AG04450 (cell line): ENCODE measurements around the gene TIAM1. TPM values are rescaled to one million over a fixed set of nuclear protein-coding genes. Genes with fewer than 3 reads are reported as not detected.

Experiments
- CTCF ChIA-PET: fragments of 300-600, 350-600 bp; formaldehyde crosslinking; extraction: SDS; loops from one replicate; lab custom pipeline; 2022; ENCODE audit warnings: antibody characterized with exemption, inconsistent platforms; lab: Charles Lee
- POLR2A ChIA-PET: fragments of 350-600 bp; formaldehyde crosslinking; extraction: SDS; loops from one replicate; lab custom pipeline; 2021; ENCODE audit warnings: antibody characterized with exemption, inconsistent platforms; lab: Yijun Ruan, JAX
- DNase-seq: peaks from one replicate; pipeline ENCODE4 v3.0.0-alpha.2; 2011; ENCODE audit warnings: low read depth, low spot score
- H3K27ac ChIP-seq: one replicate; pipeline ENCODE4 v1.5.1; 2012; ENCODE audit warnings: low read depth, low read length, control low read depth
- H3K27me3 ChIP-seq: one replicate; pipeline ENCODE4 v1.6.0; 2012; ENCODE audit warnings: low read length; ENCODE audit not compliant: control insufficient read depth, insufficient read depth
- H3K4me3 ChIP-seq: 2 replicates; pipeline ENCODE4 v1.5.1; 2011; ENCODE audit warnings: mild to moderate bottlenecking, low read depth, low read length, control low read depth
- H3K9me3 ChIP-seq: 2 replicates; pipeline ENCODE4 v1.5.1; 2012; ENCODE audit warnings: low read length; ENCODE audit not compliant: control insufficient read depth, insufficient read depth
- CTCF ChIP-seq: IDR thresholded peaks from 2 replicates; pipeline ENCODE4 v1.5.1; 2011; ENCODE audit warnings: low read depth, low read length, control low read depth, inconsistent platforms
- polyA plus RNA-seq: library from polyadenylated mRNA; depleted of rRNA; stranded (reverse); fragments of >200 nt; gene quantifications from 2 replicates; pipeline ENCODE4 v1.2.3, GENCODE V29; 2011

Gene TIAM1
- polyA plus RNA-seq, 1 experiment: 2.1 TPM

DNA sequence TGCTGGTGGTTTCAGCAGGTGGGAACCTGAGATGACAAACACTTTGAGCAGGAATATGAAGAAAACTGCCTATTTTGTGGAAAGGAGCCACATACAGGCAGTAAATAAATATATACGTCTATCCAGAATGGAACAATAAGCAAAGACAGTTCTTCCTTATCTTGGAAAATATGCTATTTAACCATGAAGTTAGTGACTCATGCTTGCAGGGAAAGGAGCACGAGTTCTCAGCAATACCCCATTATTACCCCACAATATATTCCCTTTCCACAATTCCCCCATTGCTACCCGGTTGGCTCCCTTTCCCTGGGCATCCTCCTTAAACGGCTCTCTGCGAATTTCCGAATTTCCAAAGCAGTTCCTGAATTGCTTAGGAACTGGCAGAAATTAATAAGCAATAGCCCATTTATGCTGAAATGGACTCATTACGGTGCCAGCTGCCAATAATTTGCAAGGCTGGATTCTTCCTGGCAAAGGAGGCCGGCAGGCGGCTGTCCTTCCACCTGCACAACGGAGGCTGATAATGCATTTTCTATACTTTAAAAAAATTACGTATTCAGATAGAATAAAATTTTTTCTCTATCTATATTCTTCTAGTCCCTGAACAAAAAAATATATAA, 65.4 kb downstream of the TIAM1 start:
- no peaks in the 10 kb centered on the region for H3K27me3 ChIP-seq
- ChIA-PET POLR2A (no interaction called here), CTCF (no interaction called here)
- no peak overlapping the region for H3K4me3 ChIP-seq
- no peak for DNase-seq
- no peaks in the 10 kb centered on the region for H3K9me3 ChIP-seq
- TF ChIP-seq CTCF: no peak
- H3K27ac ChIP-seq: no peak overlapping the region

DNA sequence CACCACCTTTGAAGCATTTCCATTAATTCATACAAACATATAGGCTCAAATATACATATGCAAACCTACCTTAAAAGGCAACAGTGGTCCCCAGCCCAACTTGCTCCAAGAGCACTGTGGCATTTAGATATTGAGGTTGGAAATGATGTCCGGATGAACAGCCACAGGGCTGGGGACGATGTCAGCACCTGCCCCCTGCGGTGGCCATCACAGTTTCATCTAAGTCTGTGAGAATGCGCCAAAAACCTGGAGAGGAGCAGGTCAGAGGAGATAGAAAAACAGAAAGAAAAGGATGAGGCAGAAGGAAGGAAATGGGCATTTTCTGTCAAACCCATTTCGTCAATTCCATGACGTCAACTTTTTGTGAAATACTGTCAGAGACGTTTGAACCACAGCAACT, 67.4 kb downstream of the TIAM1 start:
- POLR2A ChIA-PET: no interaction called here

GRCh38 chr21:31275901-31276300, 68.2 kb downstream of the TIAM1 start:
- TF ChIP-seq CTCF: no peak
- H3K4me3 ChIP-seq: no peak overlapping the region
- POLR2A ChIA-PET: no interaction called here
- H3K27ac ChIP-seq: no peak overlapping the region
- CTCF ChIA-PET: no interaction called here
- no peaks in the 10 kb centered on the region for H3K9me3 ChIP-seq
- no peak for DNase-seq
- no peaks in the 10 kb centered on the region for H3K27me3 ChIP-seq

More for the DNA sequence above, 67.4 kb downstream of the TIAM1 start:
- no peak for TF ChIP-seq CTCF
- H3K9me3 ChIP-seq: no peaks in the 10 kb centered on the region
- no peak overlapping the region for H3K27ac ChIP-seq
- CTCF ChIA-PET: no interaction called here
- no peak overlapping the region for H3K4me3 ChIP-seq
- no peaks in the 10 kb centered on the region for H3K27me3 ChIP-seq
- DNase-seq: no peak

GRCh38 chr21:31273278-31273677, 70.8 kb downstream of the TIAM1 start:
- H3K27ac ChIP-seq: no peak overlapping the region
- H3K9me3 ChIP-seq: no peaks in the 10 kb centered on the region
- ChIA-PET CTCF (no interaction called here), POLR2A (no interaction called here)
- H3K27me3 ChIP-seq: peaks cover under 1% of the 10 kb centered on the region
- TF ChIP-seq CTCF: no peak
- no peak for DNase-seq
- no peak overlapping the region for H3K4me3 ChIP-seq

- CTCF ChIA-PET: no interaction called here
Observed at GRCh38 chr21:31268090-31268489, 76.0 kb downstream of the TIAM1 start.

More at GRCh38 chr21:31268090-31268489, 76.0 kb downstream of the TIAM1 start:
- H3K27ac ChIP-seq: no peak overlapping the region
- POLR2A ChIA-PET: no interaction called here
- TF ChIP-seq CTCF: no peak
- H3K9me3 ChIP-seq: no peaks in the 10 kb centered on the region; the same call in 1 of the 2 replicates
- H3K4me3 ChIP-seq: no peak overlapping the region
- H3K27me3 ChIP-seq: peaks cover 20% of the 10 kb centered on the region
- DNase-seq: no peak
